Epithelial cell of esophagus (primary cell): ENCODE measurements around the gene C1orf232.

Experiments
- DNase-seq: peaks from one replicate; pipeline ENCODE4 v3.0.0; 2010; ENCODE audit warnings: low read depth
- H3K4me3 ChIP-seq: 2 replicates; pipeline ENCODE4 v1.5.1; 2011; ENCODE audit warnings: mild to moderate bottlenecking, low read length, control low read depth
- CTCF ChIP-seq: IDR thresholded peaks from 2 replicates; pipeline ENCODE4 v1.5.1; 2011; ENCODE audit warnings: low read depth, mild to moderate bottlenecking, low read length, control low read depth, inconsistent platforms; ENCODE audit not compliant: insufficient read depth; ENCODE audit errors: missing control alignments

C1orf232 gene

GRCh38 chr1:26156285-26157038 lies 12.3 kb downstream of the C1orf232 start:
- H3K4me3 ChIP-seq = no peak overlapping the region
- no peak for TF ChIP-seq CTCF
- no peak for DNase-seq

GRCh38 chr1:26155370-26156284 lies 13.1 kb downstream of the C1orf232 start:
- no peak overlapping the region for H3K4me3 ChIP-seq
- no peak for TF ChIP-seq CTCF
- DNase-seq = no peak

GRCh38 chr1:26154750-26155149 lies 14.0 kb downstream of the C1orf232 start:
- no peak for TF ChIP-seq CTCF
- no peak overlapping the region for H3K4me3 ChIP-seq
- no peak for DNase-seq

GRCh38 chr1:26153966-26154532 lies 14.7 kb downstream of the C1orf232 start:
- no peak for DNase-seq
- TF ChIP-seq CTCF = no peak

GRCh38 chr1:26148887-26149286 lies 19.9 kb downstream of the C1orf232 start:
- no peak for TF ChIP-seq CTCF
- H3K4me3 ChIP-seq = no peak overlapping the region
- DNase-seq = no peak

More at GRCh38 chr1:26153966-26154532, 14.7 kb downstream of the C1orf232 start:
- no peak overlapping the region for H3K4me3 ChIP-seq

- no peak for DNase-seq
- no peak for TF ChIP-seq CTCF
- H3K4me3 ChIP-seq = no peak overlapping the region
These were observed 22.8 kb downstream of the C1orf232 start for GRCh38 chr1:26145960-26146294.
